Measurements from ENCODE around the gene CBFB.

CBFB gene

GRCh38 chr16:67028696-67029253 lies at the start of gene CBFB:
Gene CBFB, plus strand, starts transcription at chr16:67029149. Its CDS starts 259 bp downstream, at chr16:67029408.
- H3K36me3 ChIP-seq (ENCODE audit: insufficient read depth, low read length) = peaks cover 21% of the 10 kb centered on the region
- H4K20me1 ChIP-seq (ENCODE audit: insufficient read depth, low read length) = no peaks in the 10 kb centered on the region
- peak within 1 kb of the TSS; percentile 95 for H3K4me2 ChIP-seq (ENCODE audit: low read length)
- no peaks in the 10 kb centered on the region for H3K27me3 ChIP-seq (ENCODE audit: insufficient read depth, low read length)
- peak within 1 kb of the TSS; percentile 71 for H2AFZ ChIP-seq (ENCODE audit: low read length)
- H3K9me2 ChIP-seq (ENCODE audit: low read depth, low read length) = no peaks in the 10 kb centered on the region
- no peak for TF ChIP-seq EZH2 (IDR thresholded peaks at IDR 0.05; ENCODE audit: borderline replicate concordance, low read length)
- TF ChIP-seq CTCF (IDR thresholded peaks at IDR 0.05; ENCODE audit: low read length) = peak; percentile 15; the same call in 1 of the 2 replicates
- H3F3A ChIP-seq (ENCODE audit: insufficient read depth, low read length) = no peaks in the 10 kb centered on the region
- no peaks in the 10 kb centered on the region for H3K9me3 ChIP-seq (ENCODE audit: low read length)
- peak within 1 kb of the TSS; percentile 100 for H3K4me3 ChIP-seq (ENCODE audit: low read depth, low read length, poor library complexity, severe bottlenecking)
- H3K79me2 ChIP-seq (ENCODE audit: insufficient read depth, low read length) = peaks cover 12% of the 10 kb centered on the region; the same call in 1 of the 2 replicates
- H3K27ac ChIP-seq (ENCODE audit: low read depth, low read length, poor library complexity, severe bottlenecking) = peak within 1 kb of the TSS; percentile 63
- H3K9ac ChIP-seq (ENCODE audit: low read length) = peak within 1 kb of the TSS; percentile 99
- peaks cover 36% of the 10 kb centered on the region for H3K4me1 ChIP-seq (ENCODE audit: insufficient read depth, low read length, severe bottlenecking)

- H3K4me2 ChIP-seq (ENCODE audit: low read length) = no peak overlapping the region
- no peaks in the 10 kb centered on the region for H4K20me1 ChIP-seq (ENCODE audit: insufficient read depth, low read length)
- no peaks in the 10 kb centered on the region for H3K79me2 ChIP-seq (ENCODE audit: insufficient read depth, low read length)
- no peak overlapping the region for H3K27ac ChIP-seq (ENCODE audit: low read depth, low read length, poor library complexity, severe bottlenecking)
- TF ChIP-seq CTCF (IDR thresholded peaks at IDR 0.05; ENCODE audit: low read length) = no peak
- TF ChIP-seq EZH2 (IDR thresholded peaks at IDR 0.05; ENCODE audit: borderline replicate concordance, low read length) = no peak
- H2AFZ ChIP-seq (ENCODE audit: low read length) = no peak overlapping the region
- no peaks in the 10 kb centered on the region for H3K4me1 ChIP-seq (ENCODE audit: insufficient read depth, low read length, severe bottlenecking)
- no peaks in the 10 kb centered on the region for H3K36me3 ChIP-seq (ENCODE audit: insufficient read depth, low read length)
- H3K4me3 ChIP-seq (ENCODE audit: low read depth, low read length, poor library complexity, severe bottlenecking) = no peak overlapping the region
- H3K9me3 ChIP-seq (ENCODE audit: low read length) = no peaks in the 10 kb centered on the region
- H3K27me3 ChIP-seq (ENCODE audit: insufficient read depth, low read length) = no peaks in the 10 kb centered on the region
- H3K9ac ChIP-seq (ENCODE audit: low read length) = no peak overlapping the region
- H3K9me2 ChIP-seq (ENCODE audit: low read depth, low read length) = no peaks in the 10 kb centered on the region
- H3F3A ChIP-seq (ENCODE audit: insufficient read depth, low read length) = no peaks in the 10 kb centered on the region
Observed at GRCh38 chr16:66983033-66983432, 45.9 kb upstream of the CBFB start.

- no peaks in the 10 kb centered on the region for H3K9me3 ChIP-seq (ENCODE audit: low read length)
- H3K9me2 ChIP-seq (ENCODE audit: low read depth, low read length) = no peaks in the 10 kb centered on the region
- H3K79me2 ChIP-seq (ENCODE audit: insufficient read depth, low read length) = no peaks in the 10 kb centered on the region
- H2AFZ ChIP-seq (ENCODE audit: low read length) = no peak overlapping the region
- H3K4me1 ChIP-seq (ENCODE audit: insufficient read depth, low read length, severe bottlenecking) = no peaks in the 10 kb centered on the region
- no peaks in the 10 kb centered on the region for H3K27me3 ChIP-seq (ENCODE audit: insufficient read depth, low read length)
- H3K9ac ChIP-seq (ENCODE audit: low read length) = no peak overlapping the region
- H3K4me3 ChIP-seq (ENCODE audit: low read depth, low read length, poor library complexity, severe bottlenecking) = no peak overlapping the region
- H3K27ac ChIP-seq (ENCODE audit: low read depth, low read length, poor library complexity, severe bottlenecking) = no peak overlapping the region
- no peak overlapping the region for H3K4me2 ChIP-seq (ENCODE audit: low read length)
- TF ChIP-seq CTCF (IDR thresholded peaks at IDR 0.05; ENCODE audit: low read length) (no peak), EZH2 (IDR thresholded peaks at IDR 0.05; ENCODE audit: borderline replicate concordance, low read length) (no peak)
- no peaks in the 10 kb centered on the region for H3F3A ChIP-seq (ENCODE audit: insufficient read depth, low read length)
- no peaks in the 10 kb centered on the region for H4K20me1 ChIP-seq (ENCODE audit: insufficient read depth, low read length)
- no peaks in the 10 kb centered on the region for H3K36me3 ChIP-seq (ENCODE audit: insufficient read depth, low read length)
Observed at GRCh38 chr16:66984892-66985311, 44.0 kb upstream of the CBFB start.

All from OCI-LY1 (cell line).